T-helper 1 cell (primary cell): Measurements from ENCODE around the gene GIPC2.
"Not testable (repeated sequence)": the region's sequence is repeated elsewhere in the genome, so short reads cannot be mapped to it uniquely, and the experiment has no call there.

Experiments
- DNase-seq, 5 donors: peaks; one replicate each; pipeline ENCODE4 v3.0.0-alpha.2; 2012 to 2020

Gene GIPC2

DNA sequence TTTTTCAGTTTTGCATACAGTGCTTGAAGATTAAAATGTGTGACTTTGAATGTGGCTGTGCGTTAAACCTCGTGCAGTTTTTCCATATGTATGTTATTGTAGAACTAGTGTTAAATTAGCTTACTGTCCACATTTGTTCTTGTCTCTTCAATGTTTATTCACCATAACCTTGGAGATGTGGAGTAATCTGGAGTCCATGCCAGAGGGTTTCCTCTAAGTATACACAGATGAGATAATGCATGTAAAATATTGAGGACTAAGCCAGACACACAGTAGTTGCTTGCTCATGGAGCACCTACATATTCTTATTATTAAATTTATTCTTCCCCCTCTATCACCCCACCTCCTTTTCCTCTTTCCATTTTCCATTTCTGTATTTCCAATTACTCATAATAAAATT lies 7.7 kb upstream of the GIPC2 start:
- DNase-seq, result no peak

DNA sequence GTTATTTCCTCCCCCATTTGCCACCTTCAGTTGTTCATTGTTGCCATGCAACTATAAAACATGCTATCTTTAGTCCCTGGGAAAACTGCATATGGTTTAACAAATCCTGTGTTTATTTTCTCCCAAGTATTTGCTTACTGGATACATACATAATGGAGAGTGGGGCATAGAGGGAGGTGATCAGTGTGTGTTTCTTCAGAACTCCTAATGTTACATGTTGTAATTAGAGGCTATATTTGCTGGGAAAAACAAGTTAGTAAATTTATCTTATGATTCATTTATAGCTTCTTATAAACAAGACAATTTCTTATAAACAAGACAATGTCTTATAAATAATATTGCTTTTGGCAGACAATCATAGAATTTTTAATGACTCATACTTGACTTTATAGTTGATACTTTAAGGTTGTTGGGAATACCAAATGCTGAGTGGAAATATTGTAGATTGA lies 7.3 kb upstream of the GIPC2 start:
- no peak for DNase-seq

DNA sequence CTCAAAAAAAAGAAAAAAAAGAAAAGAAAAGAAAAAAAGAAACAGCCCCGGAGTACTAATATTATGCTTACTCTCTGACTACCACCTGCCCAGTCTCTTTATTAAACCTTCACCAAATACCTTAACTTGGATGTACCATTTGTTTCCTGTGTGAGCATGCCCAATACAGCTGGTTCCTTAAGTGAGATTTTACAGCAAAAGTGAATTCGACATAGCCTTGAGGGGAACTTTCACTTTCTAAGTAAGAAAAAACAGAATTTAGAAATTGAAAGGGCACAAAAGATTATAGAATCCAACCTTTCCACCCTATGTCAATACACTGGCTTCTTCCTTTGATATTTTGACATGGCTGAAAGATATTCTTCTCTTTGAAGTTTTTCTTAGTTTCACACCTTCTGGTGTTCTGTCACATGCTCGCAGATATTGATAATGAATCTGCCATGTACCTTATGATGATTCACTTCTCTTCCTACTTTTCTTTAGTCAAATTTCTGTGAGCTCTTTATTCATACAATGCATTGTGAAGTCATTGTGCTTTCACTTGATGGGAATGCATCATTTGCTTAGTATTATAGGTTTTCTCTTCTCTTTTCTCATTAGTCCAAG lies 5.2 kb upstream of the GIPC2 start:
- DNase-seq, result no peak

DNA sequence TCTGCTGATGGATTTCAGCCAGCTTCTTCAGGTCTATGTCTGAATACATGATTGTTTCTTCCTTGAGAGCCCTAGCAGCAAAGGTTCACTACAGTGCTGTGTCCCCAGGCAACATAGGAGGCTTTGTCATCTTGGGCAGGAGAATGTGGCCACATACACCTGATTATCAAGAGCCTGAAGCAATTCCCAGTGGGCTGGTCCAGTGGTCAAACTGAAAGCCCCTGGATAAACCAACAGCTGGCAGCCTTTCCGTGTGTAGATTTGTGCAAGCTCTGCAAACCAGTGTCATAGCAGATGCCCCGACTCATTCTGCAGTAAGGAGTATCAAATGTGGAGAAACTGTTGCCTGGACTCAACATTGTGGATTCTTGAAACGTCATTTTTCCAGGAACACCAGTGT lies 2.3 kb upstream of the GIPC2 start:
- no peak for DNase-seq

DNA sequence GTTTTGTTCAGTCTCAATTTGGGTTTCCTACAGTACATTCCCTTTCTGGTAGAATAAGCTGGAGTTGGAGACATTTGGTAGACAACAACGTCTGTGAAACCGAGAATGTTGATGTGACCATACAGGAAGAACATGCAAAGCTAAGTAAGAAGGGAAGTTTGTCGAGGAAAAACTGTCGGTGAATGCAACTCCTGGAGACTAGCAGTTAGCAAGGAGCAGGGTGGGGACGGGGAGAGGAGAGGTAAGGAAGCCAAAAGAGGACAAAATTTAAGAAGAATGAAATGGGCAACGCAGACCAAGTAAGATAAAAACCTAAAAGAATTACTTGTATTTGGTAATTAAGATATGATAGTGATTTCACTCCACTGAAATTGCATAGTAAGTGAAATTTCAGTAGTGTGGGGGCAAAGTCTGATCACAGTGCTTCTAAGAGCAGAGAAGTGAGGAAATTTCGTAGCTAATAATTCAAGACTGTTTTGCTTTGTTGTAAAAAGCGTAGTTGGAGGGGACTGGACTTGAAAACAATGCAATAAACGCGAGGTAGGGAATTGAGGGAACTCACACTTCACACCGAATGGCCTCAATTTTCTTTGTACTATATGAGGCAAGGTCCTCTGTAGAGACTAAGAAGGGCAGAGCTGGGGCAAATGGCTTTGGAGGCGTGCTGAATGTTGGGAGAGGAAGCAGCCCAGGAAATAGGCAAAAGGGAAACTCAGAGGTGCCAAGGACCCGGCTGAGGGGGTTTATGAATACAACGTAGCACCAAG lies 787 bp upstream of the GIPC2 start:
- DNase-seq, result no peak

DNA sequence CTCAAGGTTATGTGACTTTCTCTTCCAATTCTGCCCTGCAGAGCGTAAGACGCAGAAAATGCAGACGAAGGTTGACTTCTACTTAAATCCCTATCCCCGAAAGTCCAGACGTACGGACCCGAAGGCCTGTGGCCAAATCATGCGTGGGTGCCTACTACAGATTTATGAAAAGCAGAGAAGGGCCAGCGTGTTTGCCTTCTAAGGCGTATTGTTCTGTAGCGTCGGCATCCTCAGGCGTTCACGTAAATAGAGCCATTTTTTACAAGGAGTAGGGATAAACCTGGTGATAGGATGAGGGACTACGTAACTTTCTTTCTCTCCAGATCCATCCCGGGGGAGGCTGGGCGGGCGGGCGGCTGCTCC lies 222 bp upstream of the GIPC2 start:
- no peak for DNase-seq

DNA sequence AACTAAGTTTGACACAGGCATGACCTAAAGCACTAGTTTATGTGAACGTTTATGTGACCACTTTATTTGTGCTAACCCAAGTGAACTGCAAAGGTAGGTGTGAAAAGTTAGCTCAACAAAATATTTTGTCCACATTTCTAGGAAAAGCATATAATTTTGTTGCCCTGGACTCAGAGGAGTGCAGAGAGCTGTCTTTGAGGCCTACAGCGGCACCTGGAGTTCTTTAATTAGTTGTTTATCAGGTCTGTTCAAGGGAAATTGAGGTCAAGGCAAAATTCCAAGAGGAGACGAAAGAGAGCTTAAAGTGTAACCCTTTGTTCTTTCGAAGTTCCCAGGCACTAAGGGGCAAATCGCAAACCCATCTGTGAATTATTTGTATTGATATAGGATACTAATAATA lies 1.3 kb downstream of the GIPC2 start:
- no peak for DNase-seq

DNA sequence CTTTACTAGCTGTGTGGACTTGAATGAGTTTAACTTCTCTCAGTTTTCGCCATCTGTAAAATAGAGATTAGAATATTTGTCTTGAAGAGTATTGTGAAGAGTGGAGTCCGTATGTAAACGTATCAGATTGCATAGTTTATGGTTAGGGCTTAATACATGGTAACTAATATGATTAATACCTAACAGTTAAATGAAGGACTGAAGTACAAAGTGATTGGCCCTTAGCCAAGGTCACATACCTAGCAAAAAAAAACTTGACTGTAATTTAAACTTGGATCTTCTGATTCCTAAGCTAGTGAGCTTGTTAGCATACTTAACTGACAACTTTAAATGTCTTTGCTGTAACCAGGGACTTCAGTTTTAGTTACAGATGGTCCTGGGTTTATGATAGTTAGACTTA lies 1.9 kb downstream of the GIPC2 start:
- no peak for DNase-seq

DNA sequence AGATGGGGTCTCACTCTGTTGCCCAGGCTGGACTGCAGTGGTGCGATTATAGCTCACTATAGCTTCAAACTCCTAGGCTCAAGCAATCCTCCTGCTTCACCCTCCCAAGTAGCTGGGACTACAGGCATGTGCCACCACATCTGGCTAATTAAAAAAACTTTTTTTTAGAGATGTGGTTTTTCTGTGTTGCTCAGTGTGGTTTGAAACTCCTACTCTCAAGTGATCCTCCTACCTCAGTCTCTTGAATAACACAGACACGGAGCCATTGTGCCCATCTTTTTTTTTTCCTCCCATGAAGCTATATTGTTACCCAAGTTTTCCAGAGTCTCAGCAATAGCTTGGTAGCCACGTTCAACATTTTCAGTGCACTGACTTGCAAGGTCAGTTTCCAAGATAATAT lies 2.7 kb downstream of the GIPC2 start:
- no peak for DNase-seq

DNA sequence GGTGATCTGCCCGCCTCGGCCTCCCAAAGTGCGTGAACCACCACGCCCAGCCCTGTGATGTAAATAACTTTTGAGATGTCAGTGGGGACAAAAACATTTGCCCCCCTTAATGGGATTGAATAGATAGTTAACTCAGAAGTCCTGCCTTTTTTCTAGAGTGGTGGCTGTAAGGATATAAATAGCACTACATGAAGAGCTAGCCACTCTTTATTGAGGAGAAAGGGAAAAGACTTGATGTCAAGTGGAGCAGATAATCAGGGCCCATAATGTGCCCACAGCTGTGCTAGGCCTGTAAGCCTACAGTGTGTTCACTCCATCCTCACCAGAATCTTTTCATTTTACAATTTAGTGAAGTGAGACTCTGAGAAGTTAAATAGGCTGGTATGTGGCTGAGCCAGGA lies 3.6 kb downstream of the GIPC2 start:
- DNase-seq, result no peak

DNA sequence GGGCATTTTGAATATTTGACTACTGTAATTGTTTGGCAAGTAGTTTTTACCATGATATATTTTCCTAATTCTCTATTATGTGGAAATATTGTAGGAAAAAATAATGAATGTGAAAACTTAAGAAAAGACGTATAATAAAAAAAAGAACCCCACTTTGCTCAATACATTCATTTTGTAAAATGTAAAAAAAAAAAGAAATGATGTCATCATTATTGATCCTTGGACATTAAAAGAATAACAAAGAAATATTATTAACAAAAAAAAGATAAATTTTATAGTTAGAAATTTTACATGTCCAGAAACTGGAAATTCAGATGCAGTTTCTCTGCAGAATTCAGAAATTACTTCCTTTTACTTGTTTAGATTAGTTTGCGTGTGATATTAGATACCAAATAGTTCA lies 5.2 kb downstream of the GIPC2 start:
- no peak for DNase-seq

DNA sequence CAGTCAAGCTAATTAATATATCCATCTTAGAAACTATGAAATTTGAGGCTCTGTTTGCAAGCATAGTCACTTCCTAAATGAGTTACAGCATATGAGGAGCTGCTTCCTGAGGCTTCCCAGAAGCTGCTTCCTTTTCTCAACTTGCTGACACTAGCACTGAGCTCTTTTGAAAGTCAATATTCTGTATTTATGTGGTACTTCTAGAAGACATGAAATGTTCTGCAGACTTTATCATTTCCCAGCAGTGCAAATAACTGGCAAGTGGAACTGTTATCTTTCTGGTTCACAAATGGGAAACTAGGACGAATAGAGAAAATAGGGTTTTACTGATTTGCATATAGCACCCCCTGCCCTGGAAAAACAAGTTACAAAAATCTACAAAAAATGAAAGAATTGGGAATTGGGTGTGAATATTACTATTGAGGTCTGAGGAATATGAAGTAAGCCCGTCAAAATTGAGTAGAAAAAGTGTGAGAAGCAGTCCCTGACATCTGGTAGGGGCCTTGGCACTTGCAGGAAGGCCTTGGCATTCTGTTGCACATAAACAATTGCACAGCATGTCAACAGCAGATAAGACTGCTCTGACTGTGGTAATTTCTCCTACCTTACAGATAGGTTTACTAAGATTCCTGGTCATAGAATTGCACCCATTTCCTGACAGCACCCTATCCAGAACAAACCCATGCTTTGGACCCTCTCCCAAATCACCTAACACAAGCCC lies 7.1 kb downstream of the GIPC2 start:
- DNase-seq, result no peak

DNA sequence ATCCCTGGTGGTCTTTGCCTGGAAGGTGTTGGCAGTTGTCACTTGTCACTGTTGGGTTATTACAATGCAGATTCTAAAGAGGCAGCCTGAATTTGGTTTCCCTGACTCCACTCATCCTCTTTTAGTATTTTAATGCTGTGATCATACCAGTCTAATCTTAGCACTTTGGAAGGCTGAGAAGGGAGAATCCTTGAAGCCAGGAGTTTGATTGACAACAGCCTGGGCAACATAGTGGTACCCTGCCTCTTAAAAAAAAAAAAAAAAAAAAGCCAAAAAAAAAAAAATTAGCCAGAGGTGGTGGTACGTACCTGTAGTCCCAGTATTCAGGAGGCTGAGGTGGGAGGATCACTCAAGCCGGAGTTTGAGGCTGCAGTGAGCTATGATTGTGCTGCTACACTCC lies 7.7 kb downstream of the GIPC2 start:
- no peak for DNase-seq

DNA sequence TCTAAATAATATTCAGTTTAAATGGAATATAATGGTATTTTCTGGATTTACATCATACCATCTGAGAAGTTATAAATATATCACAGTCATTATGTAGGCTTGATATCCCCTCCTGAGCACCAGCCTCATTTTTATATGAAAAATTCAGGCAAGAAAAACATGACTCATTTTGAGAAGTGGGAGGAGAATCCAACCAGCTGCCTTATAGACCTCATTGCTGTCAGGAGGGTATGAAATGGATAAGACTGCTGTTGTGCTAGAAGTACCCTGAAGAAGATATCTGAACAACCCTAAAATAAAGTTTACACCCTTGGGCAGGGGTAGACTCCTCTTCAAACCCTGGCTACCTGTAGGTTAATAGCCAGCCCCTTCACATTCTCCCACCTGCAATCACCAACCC lies 8.8 kb downstream of the GIPC2 start:
- no peak for DNase-seq

DNA sequence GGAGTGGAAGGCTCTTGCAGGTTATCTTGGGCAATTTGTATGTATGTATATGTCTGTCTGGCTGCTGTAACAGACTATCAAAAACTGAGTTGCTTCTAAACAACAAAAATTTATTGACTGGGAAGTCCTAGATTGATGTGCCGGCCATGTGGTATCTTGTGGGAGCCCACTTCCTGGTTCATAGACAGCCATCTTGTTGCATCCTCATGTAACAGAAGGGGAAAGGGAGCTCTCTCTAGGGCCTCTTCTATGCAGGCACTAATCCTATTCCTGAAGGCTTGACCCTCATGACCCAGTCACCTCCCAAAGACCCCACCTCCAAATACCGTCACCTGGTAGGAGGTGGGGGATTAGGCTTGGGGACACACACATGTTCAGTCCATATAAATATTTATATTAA lies 9.2 kb downstream of the GIPC2 start:
- no peak for DNase-seq

DNA sequence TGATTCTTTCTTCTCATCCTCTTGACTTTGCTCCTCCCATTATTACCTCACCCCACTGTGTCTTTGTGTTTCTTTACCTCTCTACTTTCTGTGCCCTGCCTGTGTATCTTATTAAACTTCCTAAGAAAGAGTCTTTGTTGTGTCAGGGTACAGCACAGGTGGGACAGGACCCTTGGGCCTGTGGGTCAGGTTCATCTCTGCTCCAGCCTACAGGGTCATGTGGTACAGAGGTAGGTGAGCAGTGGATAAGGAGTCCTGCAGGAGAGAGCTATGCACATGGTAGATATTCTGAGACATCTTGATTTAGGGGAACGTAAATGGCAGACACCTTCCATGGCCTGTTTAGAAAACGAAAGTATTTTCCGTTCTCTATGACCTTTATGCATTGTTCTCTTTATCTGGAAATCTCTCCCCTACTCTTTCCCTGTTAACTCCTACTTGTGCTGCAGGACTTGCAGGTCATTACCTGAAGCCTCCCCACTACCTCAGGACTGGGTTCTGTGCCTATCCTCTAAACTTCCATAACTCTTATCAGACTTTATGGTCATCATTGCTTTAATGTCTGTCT lies 9.9 kb downstream of the GIPC2 start:
- DNase-seq, result no peak

DNA sequence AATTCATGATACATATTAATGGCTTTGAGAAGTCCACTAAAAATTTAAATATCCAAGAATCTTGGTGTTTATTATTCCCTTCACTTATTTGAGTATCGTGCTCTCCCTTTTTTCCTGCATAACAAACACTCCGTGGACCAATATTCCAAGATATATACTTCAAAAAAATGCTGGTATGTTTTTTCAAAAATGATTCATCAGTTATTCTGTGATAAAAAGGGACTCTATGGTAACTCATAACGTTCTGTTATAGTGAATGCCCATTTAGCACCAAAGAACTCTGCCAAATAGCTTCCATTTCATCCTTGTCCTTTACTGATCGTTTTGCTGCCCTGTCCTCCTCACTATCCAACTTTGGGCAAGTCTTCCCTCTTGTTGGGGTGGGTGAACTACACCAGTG lies 12.9 kb downstream of the GIPC2 start:
- DNase-seq, result no peak

DNA sequence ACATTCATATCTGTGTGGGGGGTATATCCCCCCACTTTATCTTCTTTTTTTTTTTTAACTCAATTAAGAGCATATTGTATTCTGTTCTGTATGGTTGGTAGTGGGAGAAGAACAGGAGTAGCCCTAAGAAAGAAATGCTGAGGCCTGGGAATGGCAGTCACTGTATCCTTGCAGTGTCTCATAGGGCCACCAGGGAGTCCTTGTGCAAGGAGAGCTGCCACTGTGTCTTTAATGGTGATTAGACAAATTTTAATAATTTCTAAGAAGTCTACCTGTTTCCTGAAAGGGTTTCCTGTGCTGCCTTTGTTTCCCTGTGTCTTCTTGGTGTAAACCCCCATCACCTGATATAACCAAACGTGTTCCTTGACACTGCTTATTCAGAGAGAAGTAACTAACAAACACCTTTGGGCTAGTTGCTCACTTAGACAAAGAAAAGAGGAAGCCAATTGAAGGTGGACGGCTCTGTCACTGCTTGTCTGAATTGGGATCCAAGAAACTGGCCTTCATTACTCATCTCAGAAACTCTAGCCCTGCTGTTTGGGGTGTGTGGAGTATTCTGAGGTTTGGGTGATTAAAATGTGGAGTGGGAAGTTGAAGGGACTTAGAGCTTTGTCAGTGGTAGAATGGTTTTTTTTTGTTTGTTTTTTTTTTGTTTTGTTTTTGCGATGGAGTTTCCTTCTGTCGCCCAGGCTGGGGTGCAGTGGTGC lies 15.2 kb downstream of the GIPC2 start:
- DNase-seq, result no peak

DNA sequence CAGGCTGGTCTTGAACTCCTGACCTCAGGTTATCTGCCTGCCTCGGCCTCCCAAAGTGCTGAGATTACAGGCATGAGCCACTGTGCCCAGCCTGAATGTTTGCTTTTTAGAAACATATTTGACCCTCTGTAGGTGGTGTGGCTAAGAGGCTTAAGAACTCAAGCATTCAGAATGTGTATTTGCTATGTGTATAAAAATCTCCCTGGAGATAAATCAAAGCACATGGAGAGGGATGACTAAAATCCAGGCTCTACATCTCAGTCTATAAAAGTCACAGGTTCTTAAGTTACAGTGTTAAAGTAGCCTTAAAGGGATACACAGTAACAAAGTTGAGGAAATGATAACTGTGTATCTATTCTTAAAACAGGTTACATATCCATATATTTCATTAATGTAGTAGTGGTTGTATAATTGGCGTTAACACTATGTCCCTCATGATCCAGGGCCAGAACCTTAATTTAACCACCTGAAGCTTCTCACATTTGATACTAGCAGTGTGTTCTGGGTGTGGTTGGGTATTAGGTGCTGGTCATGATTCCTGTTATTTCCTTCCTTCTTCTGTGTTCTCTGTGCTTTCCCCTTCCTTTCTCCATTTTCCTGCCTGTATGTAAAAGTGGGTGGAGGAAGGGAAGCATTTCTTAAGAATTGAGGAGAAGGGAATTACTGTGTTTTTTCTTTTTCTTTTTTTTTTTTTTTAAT lies 16.2 kb downstream of the GIPC2 start:
- no peak for DNase-seq

DNA sequence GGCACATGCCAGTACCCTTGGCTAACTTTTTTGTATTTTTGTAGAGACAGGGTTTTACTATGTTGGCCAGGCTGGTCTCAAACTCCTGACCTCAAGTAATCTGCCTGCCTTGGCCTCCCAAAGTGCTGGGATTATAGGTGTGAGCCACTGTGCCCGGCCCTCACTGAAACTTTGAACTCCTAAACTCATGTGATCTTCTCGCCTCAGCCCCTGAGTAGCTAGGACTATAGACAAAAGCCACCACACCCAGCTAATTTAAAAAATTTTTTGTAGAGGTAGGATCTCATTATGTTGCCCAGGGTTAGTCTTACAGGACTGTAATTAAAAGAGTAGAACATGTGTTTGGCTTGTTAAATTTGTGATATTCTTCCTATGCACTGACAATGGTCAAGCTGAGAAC lies 19.1 kb downstream of the GIPC2 start:
- DNase-seq, result not testable (repeated sequence)

DNA sequence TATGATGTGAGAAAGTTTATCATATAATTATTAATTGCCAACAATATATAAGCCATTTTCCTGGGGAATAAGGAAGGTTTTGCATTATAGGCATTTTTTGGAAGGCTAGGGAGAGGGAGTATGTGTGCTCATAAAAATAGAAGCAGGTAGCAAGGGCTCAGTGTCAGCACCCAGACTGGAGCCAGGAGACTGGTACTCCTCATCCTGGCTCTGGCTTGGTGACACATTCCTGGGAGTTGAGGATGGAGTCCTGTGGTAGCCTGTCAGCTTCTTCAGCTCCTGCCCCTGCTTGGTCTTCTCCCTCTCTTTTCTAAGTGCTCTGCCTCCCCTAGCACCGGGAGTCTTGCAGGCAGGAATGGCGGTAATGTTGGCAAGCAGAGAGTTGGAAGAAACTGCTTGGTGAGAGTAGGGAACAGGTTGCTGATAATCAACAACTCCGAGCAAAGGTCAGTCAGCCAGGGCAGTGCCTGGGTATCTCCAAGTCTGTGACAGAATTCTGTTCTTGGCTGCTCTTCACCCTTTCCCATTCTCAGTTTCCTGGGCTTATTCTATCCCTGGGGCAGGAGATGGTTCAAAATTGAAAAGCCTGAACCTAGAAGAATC lies 23.0 kb downstream of the GIPC2 start:
- no peak for DNase-seq

DNA sequence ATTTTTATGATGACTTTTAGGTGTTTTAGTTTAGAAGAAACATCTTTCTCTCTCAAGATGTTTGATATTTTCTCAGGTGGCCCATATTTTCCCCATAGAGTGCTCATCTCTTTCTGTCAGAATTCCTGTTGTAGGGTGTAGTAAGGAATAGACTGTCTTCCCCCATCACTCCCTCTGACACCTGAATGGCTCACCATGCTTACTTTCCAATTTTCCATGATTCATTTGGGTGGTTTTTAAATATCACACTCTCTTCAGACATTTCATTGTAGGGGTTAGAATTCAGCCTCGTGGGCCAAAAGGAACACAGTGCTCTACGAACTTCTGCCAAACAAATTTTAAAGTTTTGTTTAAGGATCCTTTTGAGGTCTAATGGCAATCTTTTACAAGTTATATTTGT lies 24.0 kb downstream of the GIPC2 start:
- DNase-seq, result no peak
